Measurements from ENCODE around the gene PSMG3. TPM values are rescaled to one million over a fixed set of nuclear protein-coding genes. Genes with fewer than 3 reads are reported as not detected.

The PSMG3 gene
- total RNA-seq, 1 donor from 2014 or later = 26.1 TPM

DNA sequence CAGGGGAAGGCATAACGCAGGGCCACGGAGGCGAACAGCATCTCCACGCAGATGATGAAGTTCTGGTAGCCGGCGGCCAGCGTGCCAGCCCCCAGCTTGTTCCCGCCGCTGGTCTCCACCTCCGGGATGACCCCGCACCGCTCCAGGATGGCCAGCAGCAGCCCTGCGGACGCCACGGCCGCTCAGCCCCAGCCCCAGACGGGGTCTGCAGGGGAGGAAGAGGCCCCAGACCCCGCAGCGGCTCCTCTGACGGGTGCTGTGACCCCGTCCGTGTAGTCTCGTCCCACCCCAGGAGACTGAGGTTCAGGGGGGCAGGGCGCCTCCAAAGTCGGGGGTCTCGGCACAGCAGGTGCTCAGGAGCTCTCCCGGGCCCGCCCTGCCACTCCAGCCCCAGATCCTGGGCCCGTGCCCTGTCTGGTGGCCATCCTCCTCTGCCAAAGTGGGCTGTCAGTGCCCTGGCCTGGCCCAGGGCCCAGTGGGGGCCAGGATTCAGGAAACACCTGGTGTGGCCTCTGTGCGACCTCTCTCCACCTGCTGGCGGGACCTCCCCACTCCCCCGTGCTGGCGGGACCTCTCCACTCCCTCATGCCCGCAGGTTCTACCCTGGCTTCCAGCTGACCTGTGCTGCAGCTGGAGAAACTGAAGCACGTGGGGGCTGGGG is 21.9 kb downstream of the PSMG3 start:
- no peak for DNase-seq (ENCODE audit: low spot score in 2 of 2)
- FAIRE-seq = no peak

DNA sequence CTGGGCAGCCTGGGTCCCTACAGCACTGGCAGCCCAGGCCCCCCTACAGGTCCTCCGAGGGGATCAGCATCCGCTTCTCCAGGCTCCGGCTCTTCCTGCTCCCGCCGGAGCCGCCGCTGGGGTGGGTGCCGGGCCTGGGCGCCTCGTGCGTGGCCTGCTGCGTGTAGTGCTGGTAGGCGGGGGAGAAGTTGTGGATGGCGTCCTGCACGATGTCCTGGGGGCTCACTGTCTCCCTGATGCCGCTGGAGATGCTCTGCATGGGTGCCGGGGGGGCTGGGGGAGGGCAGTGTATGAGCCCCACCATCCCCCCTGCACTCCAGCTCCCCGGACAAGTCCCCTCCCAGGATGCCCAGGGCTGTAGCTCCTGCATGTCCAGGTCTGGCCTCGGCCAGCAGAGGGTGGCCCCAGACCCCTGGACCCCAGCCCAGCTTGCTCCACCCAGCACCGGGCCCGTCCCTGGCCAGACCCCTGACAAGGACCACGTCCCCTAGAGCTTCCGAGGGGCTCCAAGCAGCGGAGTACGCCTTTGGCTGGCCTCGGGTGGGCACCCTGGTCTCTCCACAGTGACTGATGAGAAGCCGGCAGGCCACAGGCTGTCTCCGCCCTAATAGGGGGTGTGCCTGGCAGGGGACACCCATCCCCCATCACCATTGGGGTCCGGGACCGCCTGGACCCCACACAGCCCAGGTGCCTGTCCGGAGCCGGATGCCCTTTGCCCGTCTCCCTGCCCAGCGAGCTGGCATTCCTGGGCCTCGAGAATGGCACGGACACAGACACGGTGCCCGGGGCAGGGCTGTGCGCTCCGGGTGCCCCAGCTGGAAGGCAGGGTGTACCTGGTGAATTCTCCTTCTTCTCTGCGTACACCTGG is 22.7 kb downstream of the PSMG3 start:
- FAIRE-seq (no peak), DNase-seq (ENCODE audit: low spot score in 2 of 2) (no peak)

DNA sequence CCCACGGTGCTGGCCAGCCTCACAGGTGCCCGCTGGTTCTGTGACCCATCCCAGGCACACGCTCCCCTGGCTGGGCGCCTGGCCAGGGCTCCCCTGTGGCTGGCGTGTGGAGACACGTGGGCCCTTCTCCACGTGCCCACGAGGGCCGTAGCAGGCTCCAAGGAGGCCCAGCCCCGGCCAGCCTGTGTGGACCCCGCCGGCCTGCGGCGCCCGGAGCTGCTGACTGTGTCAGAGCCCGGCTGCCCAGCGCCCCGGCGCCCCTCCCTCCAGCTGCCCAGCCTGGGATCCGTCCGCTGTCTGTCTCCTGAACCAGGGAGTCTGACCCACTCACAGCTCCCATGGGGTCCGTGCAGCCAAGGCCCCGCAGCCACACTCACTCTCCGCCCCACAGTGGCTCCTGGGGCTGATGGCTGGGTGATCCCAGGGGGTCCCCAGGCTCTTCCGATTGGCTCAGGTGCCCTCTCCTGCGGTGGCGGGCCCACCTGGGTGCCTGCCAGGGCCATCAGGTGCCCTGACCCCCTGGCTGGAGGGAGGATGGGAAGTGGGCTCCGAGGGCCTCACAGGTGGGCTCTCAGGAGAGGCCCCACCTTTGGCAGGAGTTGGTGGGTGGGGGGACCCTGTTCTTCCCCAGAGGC is 23.4 kb downstream of the PSMG3 start:
- FAIRE-seq (no peak), DNase-seq (ENCODE audit: low spot score in 2 of 2) (no peak)

DNA sequence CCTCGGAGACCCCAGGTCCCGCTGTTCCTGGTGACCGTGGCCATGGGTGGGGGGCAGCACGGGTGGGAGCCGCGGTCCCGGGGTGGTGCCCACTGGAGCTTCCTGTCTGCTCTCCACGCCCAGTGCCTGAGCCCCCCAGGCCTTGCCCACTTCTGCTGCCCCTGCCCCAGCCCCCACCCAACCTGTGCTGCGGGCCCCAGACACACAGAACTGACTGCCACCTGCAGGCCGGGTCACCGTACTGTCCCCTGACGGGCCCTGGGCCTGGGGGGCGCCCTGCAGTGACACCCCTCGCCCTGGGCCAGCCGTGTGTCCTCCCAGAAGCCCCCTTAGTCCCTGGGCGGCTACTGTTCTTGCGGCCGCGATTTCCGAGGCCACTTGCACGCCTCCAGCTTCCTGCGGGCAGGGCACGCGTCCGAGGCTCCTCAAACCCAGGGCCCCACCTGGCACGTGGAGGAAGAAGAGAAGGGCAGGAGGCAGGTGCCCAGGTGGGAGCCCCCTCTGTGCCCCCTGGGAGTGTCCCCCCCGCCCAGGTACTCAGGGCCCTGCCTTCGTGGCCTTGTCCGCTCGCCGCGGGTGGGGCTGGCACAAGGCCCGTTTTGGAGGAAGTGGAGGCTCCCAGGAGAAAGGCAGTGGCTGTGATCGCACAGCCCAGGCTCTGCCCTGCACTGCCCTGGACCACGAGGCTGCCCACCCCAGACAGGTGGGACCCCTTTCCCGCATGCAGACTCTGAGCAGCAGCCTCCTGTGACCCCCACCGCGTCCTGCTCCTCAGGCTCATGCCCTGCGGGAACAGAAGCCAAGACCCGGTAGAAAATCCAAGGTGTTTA is 24.2 kb downstream of the PSMG3 start:
- DNase-seq (ENCODE audit: low spot score in 2 of 2) (no peak), FAIRE-seq (no peak)

DNA sequence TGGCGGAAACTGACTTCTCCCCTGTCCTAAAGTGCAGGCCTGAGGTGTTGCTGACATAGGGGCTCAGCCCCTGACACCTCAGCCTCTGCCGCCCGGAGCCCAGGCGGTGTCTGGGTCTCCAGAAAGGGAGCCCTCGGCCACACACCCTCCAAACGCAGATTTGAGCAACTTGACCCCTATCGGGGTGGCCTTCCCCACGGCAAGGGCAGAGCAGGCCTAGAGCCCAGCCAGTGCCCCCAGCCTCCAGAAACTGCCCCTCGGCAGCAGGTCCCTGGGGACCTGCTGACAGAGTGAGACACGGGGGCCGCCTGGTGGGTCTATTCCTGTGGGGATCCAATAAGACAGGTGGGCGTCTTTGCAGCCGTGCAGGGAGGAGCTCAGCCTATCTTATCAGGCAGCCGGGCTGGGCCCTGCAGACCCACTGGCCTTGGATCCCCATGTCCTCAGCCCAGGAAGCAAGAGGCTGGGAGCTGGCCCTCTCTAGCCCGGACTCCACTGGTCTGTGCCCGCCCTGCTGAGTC is 24.9 kb downstream of the PSMG3 start:
- DNase-seq (ENCODE audit: low spot score in 2 of 2) (no peak), FAIRE-seq (no peak)

DNA sequence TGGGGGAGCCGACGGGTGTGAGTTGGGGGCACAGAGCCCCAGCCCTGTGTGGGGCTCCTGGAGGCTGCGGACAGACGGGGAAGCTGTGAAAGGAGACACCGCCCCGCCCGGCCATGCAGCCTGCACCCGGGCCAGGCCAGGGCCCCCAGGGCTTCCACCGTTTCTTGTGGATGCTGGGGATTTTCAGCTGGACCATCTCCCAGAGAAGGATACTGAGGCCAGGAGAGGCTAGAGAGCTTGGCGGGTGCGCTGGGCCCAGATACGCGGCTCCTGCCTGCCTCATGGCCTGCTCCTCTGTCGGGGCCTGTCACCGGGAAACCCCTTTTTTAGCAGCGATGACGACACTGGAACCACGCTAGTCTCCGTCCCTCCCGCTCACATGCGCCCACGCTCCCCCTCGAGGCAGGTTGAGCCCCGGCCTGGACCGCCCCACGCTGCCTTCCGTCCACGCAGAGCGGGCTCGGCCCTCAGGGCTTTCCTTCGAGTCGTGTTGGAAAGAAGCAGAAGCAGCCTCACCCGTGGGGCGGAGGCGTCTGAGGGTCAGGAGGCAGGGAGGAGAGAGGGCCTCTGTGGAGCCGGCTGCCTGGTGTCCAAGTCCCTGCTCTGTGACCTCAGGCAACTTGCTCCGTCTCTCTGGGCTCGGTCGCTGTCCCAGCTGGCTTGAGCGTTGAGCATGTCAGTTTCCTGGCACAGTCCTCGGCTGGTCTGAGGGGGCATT is 25.5 kb downstream of the PSMG3 start:
- FAIRE-seq = no peak
- DNase-seq (ENCODE audit: low spot score in 2 of 2) = no peak

DNA sequence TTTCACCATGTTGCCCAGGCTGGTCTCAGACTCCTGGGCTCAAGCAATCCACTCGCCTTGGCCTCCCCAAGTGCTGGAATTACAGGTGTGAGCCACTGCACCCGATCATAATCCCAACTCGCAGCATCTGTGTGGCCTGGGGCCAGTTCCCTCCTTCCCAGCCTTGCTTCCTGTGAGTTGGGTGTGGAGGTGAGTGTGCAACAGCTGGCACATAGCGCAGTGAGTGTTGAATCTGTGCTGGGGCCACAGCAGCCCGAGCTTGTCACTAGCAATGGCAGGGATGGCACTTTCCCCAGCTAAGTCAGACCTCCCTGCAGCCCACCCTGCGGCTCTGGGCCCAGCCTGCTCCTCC is 26.0 kb downstream of the PSMG3 start:
- DNase-seq (ENCODE audit: low spot score in 2 of 2) (no peak), FAIRE-seq (no peak)

DNA sequence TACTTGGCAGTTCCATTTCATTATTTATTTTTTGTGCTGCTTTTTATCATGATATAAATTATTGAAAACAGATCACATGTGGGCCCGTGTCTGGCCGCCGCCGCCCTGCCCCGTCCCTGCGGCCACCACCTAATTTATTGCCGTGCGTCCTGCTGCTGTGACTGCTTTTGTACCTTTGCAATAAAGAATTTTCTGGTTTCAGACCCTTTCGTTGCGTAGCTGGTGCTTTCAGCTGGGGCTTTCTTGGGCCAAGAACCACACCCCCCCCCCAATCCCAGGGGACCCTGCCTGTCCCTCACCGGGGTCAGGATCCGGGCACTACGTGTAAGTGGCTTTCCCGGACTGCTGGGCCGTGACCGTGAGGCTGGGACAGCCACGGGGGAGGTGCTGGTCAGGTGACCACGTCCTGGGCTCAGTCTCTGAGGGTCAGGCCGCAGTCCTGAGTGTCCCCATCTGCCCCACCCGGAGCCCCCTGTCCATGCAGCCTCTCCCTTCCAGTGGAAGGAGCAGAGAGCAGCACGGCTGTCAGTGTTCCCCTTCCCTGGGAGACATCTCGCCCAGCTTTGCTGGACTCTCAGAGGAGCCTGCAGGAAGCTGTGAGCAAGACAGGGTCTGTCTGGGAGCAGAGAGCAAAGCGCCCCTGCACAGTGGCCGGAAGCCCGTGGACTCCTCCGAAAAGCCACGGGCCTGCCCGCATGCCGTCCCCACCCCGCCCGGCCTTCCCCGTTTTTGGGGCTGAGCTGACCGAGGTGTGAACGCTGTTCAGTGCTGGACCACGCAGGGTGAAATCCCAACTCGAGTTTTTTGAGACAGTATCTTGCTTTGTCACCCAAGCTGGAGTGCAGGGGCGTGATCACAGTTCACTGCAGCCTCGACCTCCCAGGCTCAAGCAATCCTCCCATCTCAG is 26.7 kb downstream of the PSMG3 start:
- no peak for DNase-seq (ENCODE audit: low spot score in 2 of 2)
- no peak for FAIRE-seq

DNA sequence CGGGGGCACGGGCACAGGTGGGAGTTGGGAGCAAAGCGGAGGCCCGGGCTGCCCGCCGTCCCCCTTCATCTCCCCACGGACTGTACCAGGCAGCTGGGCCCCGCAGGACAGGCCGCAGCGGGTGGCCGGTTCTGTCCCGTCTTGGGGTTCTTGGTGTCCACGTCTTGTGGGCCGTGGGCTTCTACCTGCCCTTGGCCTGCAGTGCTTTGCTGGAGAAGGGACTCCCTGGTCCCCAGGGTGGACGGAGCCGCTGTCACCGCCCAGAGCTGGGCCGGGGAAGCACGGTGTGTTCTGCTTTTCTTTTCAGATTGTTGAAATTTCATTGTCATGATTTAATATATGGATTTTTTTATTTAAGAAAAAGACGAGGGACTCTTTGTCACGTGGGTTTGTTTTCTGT is 27.5 kb downstream of the PSMG3 start:
- no peak for DNase-seq (ENCODE audit: low spot score in 2 of 2)
- no peak for FAIRE-seq

DNA sequence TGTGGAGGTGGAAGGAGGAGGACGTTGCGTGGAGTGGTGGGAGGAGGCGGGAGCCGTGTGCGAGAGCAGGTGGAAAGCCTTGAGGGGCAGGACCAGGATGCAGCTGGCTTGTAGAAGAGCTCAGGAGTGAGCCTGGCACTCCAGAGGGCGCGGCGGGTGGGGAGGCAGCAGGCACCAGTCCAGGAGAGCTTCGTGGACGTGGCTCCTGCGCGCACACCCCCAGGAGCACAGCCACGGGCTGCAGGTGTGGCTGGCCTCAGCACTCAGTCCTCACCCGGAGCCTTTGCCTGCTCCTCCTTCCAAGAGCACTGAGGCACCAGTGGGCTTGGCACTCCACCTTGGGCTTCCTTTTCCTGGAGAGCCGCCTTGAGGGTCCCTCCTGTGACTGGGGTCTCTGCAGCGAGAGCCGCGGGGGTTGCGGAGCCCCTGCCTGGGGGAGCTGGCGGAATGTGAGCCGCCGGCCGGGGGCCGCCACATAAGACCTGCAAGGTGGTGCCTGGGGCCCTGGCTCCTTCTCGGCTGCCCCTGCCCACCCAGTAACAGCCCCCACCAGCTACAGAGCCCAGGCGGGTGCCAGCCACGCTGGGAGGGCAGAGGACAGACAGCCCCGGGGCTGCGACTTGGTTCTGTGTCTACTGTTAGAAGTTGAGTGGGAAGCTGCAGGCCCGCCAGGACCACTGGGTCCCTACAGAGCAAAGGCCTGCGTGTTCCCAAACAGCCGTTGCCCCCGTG is 28.2 kb downstream of the PSMG3 start:
- DNase-seq (ENCODE audit: low spot score in 2 of 2) = no peak
- no peak for FAIRE-seq

DNA sequence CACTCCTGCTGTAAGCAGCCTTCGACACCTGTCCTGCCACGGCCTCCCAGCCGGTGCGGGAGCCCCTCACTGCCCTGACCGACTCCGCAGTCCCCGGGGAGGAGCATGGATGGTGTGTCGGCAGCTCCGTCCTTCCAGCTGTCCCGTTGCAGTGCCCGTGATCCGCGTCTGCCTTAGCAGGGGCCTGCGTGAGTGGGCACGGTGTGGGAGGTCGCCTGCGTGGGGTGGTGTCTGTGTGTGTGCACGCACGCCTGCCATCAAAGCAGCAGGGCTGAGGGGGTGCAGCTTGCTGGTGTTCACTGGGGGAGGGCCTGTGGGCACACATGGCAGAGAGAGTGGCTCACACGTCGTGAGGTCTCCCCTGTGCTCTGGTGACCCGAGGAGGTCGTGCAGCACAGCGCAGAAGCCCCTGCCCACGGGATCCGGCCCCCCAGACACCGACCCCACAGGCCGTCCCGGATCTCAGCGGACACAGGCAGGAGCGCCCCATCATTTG is 29.0 kb downstream of the PSMG3 start:
- no peak for FAIRE-seq
- no peak for DNase-seq (ENCODE audit: low spot score in 2 of 2)

DNA sequence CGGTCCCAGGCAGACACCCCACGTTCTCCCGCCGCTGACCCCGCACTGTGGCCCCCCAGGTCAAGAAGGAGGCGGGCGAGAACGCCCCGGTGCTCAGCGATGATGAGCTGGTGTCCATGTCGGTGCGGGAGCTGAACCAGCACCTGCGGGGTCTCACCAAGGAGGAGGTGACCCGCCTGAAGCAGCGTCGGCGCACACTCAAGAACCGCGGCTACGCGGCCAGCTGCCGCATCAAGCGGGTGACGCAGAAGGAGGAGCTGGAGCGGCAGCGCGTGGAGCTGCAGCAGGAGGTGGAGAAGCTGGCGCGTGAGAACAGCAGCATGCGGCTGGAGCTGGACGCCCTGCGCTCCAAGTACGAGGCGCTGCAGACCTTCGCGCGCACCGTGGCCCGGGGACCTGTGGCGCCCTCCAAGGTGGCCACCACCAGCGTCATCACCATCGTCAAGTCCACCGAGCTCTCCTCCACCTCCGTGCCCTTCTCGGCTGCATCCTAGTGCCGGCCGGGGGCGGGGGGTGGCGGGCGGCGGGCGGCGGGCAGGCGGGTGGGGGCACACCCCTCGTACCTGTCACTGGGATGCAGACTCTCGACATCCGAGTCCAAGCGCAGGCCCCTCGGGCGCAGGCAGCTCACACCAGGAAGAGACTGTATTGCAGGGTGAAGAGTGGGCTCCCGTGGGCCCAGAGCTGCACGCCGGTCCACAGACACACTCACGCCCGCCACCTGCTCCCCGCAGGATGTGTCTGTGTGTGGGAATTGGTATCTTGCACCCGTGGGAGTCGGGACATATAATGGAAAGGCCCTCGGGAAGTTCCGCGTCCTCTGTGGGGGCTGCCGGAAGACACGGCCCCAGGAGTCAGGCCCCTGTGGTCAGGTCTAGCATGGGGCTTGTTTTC is 29.7 kb downstream of the PSMG3 start:
- FAIRE-seq (no peak), DNase-seq (ENCODE audit: low spot score in 2 of 2) (no peak)

DNA sequence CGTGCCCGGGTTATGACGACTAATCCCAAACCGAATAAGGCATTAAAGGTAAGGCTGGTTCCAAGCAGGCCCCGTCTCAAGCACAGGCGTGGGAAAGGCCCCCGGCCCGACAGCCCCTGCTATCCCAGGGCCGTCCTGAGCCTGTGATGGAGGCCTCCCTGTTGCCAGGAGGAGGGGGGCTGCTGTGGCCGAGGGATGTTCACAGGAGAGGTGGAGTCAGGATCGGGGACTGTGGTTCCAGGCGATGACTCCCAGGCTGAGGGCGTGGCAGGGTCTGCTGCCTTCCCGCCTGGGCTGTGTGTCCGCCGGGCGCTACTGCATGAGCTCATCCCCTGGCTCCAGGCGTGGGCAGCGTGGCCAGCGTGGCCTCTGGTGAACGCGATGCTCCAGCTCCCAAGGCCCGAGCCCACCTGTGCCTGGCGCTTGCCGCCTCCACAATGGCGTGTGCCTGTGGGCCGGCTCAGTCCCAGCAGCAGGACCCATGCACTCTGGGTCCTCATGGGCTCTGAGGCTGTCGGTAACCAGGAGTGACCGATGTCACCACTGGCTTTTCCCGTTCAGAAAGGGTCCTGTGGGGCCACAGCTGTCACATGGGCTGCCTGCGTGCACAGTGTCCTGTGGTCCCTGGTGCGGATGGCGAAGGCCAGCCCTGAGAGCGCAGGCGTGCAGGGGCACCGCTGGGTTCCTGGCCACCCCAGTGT is 30.5 kb downstream of the PSMG3 start:
- DNase-seq (ENCODE audit: low spot score in 2 of 2) (no peak), FAIRE-seq (no peak)

DNA sequence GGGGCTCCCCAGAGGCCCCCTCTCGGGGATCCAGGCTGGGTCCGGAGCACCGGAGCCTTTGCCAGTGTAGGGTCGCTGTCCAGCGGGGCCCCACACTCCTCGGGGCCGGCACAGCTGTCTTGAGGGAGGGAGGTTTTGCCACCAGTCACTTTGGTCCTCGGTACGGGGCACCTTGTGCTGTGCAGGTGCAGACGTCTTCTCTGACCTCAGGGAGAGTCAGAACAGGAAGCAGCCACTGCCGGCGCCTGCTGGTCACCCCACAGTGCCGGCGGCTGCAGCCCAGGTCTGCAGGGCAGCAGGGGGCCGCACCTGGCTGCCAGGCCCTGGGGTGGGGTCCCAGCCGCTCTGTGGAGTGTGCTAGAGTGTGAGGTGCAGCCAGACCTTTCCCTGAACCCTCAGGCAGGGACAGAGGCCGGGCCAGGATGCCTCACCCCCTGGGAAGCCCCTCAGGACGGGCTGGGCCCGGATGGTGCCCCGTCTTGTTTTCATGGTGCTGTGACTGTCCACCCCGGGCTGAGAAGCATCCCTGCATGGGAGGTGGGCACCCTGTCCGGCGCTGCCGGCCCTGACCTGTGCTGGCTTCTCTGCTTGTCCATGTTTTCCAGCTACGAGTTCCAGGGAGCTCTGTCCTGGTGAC is 31.2 kb downstream of the PSMG3 start:
- no peak for DNase-seq (ENCODE audit: low spot score in 2 of 2)
- FAIRE-seq = no peak

DNA sequence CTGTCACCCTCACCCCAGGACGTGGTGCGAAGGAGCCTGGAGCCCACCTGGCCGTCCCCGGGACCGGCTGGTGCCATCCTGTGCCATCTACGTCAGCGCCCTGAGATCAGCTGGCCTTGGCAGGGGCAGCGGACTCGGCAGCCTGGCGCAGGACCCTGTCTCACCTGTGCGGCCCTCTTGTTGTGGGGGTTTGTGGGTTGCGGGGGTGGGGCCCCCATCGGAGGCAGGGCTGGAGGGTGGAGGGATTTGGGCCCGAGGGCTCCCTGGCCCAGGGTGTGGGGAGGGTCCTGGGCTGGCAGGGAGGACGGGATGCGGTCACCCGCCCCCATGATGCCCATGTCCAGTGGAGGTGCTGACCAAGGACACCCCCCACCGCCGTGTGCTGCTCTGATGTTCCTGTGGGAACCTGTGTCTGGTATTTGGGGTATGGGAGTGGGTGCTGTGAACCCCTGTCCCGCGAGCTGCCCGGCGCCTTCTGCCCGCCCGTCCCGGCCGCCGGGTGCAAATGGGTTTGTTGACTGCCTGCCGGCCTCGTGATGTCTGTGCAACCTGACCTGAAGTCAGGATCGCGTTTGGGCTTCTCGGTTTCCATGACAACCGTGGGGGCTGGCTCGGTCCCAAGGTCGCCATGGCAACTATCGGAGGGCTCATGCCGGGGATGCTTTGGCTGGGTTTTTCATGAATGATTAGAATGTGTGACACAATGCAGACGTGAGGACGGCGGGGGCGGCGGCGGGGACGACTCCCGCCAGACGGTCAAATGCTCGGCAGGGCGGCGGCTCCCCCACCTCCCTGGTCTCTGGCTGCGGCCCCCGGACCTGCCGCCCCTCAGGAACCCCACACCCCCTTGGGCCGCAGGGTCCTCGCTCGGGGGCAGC is 32.1 kb downstream of the PSMG3 start:
- DNase-seq (ENCODE audit: low spot score in 2 of 2) = peak; percentile 80 to 88
- FAIRE-seq = no peak
